Measurements from ENCODE around the gene C3orf33. TPM values are rescaled to one million over a fixed set of nuclear protein-coding genes. Genes with fewer than 3 reads are reported as not detected.
"Not testable (repeated sequence)": the region's sequence is repeated elsewhere in the genome, so short reads cannot be mapped to it uniquely, and the experiment has no call there.

C3orf33 gene, protein sequence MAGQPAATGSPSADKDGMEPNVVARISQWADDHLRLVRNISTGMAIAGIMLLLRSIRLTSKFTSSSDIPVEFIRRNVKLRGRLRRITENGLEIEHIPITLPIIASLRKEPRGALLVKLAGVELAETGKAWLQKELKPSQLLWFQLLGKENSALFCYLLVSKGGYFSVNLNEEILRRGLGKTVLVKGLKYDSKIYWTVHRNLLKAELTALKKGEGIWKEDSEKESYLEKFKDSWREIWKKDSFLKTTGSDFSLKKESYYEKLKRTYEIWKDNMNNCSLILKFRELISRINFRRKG
- 2.5 and 5.1 TPM in 2 replicates for total RNA-seq (2014; rRNA removed; shearing (Covaris generic))

- peak; percentile 36 for DNase-seq (ENCODE audit: low spot score)
Measured at GRCh38 chr3:155805802-155806618, at the start of gene C3orf33. C3orf33 (minus strand) TSS chr3:155806278; CDS start chr3:155806252, 26 bp downstream.

DNA sequence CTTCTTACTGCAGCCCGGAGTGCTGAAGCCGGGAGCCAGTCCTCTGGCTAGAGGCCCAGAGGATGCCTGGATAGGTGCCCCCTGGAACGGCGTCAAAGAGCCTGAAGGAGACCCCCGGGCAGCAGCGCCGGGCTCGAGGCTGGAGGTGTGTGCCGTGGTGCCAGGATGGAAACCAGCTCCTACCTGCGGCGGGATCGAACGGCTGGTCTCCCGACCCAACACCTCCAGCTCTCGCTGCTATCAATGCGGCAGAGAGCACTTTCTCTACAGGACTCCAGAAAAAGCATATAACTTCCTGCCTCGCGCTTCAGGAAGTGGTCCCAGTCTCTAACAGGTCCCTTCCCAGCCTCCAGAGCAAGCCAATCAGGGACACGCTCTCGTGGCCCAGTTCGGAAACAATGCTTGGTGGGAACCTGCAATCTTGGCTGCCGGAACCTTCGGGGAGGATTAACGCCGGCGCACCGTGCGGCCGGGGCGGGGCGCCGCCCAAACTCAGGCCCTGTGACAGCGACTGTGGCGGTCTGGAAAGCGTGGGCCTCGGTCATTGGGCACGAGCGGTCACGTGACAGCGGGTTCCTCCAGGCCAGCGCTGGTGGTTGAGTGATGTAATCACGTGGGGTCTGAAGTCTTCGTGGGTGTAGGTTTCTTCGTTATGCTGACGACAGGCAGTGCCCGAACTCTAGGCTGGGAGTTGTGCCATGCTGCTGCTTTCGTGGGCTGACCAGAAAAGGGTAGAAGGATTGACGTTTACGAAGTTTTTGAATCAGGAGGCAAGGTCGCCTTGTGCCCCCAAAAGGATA lies 48.3 kb upstream of the C3orf33 start, which contains the start of gene SLC33A1:
Gene SLC33A1 (minus strand): TSS at position 287 of the 800 bp plus-strand sequence. CDS start 430 bp downstream, outside the sequence.
- peak; percentile 100 for DNase-seq (ENCODE audit: low spot score)

GRCh38 chr3:155853214-155854140 lies 47.4 kb upstream of the C3orf33 start:
- DNase-seq (ENCODE audit: low spot score) = no peak

- no peak for DNase-seq (ENCODE audit: low spot score)
Measured at GRCh38 chr3:155852341-155852740, 46.3 kb upstream of the C3orf33 start.

GRCh38 chr3:155849404-155849803 lies 43.3 kb upstream of the C3orf33 start:
- not testable (repeated sequence) for DNase-seq (ENCODE audit: low spot score)

GRCh38 chr3:155847993-155848392 lies 41.9 kb upstream of the C3orf33 start:
- no peak for DNase-seq (ENCODE audit: low spot score)

DNA sequence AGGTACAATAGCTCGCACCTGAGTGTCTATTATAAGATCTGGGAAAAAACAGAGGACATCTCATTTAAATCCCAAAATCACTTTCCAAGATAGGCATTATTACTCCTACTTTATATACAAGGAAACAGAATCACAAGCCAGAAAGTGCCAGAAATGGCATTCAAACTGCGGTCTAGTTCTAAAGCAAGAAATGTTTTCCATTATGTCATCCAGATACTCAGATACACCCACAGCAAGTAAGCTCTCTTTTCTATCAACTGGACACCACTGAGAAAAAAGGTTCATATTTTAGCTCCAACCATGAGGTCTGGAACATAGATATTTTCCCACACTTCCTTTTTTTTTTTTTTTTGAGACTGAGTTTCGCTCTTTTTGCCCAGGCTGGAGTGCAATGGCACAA lies 40.0 kb upstream of the C3orf33 start:
- DNase-seq (ENCODE audit: low spot score) = no peak

GRCh38 chr3:155843569-155843968 lies 37.5 kb upstream of the C3orf33 start:
- DNase-seq (ENCODE audit: low spot score) = no peak

GRCh38 chr3:155835341-155836071 lies 29.4 kb upstream of the C3orf33 start:
- no peak for DNase-seq (ENCODE audit: low spot score)

GRCh38 chr3:155828490-155829098 lies 22.5 kb upstream of the C3orf33 start:
- not testable (repeated sequence) for DNase-seq (ENCODE audit: low spot score)

DNA sequence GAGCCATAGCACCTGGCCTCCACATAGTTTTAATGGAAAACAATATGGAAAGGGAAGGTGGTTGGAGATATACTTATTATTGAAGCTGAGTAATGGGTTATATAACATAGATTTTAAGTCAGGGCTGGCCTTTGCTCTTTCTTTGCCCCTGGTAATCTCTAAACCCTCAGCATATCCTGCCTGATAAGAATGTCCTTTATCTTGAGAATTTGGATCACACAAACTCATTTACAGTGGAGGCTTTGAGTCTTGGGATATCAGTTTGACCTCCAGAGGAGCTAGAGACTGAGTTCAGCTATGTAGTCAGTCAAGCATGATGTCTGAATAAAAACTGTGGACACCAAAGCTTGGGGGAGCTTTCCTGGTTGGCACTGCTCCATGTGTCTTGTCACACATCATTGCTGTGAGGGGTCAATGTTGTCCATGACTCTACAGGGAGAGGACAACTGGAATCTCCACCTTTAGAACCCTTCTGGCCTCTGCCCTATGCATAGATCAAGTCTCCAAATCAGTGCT lies 9.0 kb upstream of the C3orf33 start:
- DNase-seq (ENCODE audit: low spot score) = no peak

- DNase-seq (ENCODE audit: low spot score) = not testable (repeated sequence)
Measured at GRCh38 chr3:155813224-155813623, 7.1 kb upstream of the C3orf33 start.

DNA sequence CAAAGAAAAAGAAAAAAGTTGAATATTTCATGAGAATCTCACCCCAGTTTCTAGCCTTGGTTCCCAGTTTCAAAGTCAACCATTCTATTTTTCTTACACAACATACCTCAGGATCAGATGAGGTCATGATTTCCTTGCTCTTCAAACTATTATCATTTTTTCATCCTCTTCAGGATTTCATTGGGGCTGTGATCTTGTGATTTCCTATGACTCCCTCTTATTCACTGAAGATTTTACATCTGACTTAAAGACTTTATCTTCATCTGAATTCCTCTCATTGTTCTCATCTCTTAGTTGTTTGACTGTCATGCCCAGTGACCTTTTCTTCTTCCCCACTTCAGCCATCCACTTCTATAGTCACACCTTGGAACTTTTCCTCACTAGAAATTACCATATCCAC lies 3.1 kb upstream of the C3orf33 start:
- no peak for DNase-seq (ENCODE audit: low spot score)

DNA sequence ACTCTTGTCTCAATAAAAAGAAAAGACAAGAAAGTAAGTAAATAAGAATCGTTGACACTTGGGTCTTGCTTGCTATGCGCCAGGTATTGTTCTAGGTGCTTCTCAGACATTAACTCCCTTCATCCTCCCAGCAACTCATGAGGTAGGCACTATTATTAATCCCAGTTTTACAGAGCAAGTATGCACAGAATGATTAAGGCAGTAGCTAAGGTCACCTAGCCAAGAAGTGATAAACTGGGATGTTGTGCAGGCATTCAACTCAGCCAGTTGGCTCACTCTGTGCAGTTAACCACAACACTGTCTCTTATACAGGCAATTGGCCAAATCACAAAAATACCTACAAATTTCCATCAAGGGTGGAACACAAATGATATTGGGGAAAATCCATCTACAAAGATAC lies 1.7 kb upstream of the C3orf33 start:
- no peak for DNase-seq (ENCODE audit: low spot score)

DNA sequence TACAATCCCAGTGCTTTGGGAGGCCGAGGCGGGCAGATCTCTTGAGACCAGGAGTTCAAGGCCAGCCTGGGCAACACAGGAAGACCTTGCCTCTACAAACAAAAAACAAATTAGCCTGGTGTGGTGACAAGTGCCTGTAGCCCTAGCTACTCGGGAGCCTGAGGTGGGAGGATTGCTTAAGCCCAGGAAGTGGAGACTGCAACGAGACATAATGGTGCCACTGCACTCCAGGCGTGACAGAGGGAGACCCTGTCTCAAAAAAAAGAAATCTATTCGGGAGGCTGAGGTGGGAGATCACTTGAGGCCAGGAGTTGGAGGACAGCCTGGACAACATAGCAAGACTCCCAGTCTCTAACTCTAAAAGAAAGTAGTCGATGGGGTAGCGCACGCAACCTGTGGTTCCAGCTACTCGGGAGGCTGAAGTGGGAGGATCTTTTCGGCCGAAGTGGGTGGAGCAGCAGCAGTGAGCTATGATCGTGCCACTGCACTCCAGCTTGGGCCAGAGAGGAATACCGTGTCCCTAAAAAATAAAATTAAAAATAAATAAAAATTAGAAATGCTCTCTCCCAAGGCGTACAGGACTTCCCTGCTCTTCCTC lies 775 bp downstream of the C3orf33 start:
- DNase-seq (ENCODE audit: low spot score) = no peak

DNA sequence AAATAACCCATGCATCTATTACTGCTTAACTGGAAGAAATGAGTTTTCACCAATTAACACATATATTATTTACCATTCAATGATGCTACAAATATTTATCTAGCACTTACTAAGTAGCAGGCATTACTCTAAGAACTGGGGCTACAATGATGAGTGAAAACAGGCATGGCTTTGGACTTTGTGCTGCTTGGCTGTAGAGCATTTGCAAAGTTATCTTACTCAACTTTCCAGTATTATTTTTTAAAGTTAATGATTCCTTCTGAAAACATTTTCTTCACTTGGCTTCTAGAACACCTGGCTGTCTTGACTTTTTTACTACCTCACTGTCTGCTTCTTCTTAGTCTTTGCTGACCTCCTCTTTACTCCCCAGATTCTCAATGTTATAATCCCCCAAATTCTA lies 1.8 kb downstream of the C3orf33 start:
- no peak for DNase-seq (ENCODE audit: low spot score)

GRCh38 chr3:155792532-155792931 lies 13.5 kb downstream of the C3orf33 start:
- DNase-seq (ENCODE audit: low spot score) = no peak

DNA sequence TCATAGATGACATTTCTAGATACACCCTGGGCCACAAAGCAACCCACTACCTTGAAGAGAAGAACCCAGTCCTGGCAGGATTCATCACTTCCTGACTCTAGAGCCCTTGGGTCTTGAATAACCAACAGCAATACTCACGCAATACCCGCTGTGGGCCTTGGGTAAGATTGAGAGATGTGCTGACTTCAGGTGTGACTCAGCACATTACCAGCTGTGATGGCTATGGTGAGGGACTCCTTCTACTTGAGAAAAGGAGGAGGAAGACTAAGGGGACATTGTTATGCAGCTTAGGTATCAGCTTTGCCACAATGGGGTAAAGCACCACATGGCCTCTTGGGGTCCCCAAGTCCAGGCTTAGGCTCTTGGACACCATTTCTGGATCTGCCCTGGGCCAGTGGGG lies 14.9 kb downstream of the C3orf33 start:
- DNase-seq (ENCODE audit: low spot score) = peak; percentile 21

- no peak for DNase-seq (ENCODE audit: low spot score)
Measured at GRCh38 chr3:155790272-155790925, 15.7 kb downstream of the C3orf33 start.
